GM19238 (cell line): Measurements from ENCODE around the gene ROBO4.
A peak's percentile ranks its signal among the peaks of the same experiment; 100 is the strongest.

ENCODE experiments used
- DNase-seq: peaks from one replicate; pipeline ENCODE4 v3.0.0; 2011; ENCODE audit warnings: low spot score; ENCODE audit not compliant: insufficient read length

ROBO4 gene

DNA sequence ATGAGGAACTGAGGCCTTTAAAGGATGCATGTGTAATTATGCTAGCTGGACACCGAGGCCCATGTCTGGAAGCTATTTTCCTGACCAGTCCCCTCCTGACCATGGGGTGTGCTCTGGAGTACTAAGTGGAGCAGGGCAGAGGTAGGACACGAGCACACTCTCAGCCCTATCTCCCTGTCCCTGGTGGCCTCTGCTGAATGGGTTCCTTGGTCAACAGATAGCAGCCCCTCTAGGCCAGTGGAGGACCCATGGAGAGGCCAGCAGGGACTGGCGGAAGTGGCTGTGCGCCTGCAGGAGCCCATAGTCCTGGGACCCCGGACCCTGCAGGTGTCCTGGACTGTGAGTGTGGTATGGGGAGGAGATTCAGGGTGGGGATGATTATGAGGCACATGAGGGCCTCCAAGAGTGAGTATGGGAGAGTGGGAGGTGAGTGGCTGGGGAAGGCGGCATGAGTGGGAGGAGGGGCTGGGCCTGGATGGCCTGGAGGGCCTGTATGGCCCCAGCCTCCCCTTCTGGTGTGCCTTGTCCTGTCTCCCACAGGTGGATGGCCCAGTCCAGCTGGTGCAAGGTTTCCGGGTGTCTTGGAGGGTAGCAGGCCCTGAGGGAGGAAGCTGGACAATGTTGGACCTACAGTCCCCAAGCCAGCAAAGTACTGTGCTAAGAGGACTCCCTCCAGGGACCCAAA lies 23.0 kb downstream of the ROBO4 start:
- no peak for DNase-seq

GRCh38 chr11:124873951-124874350 lies 23.7 kb downstream of the ROBO4 start:
- no peak for DNase-seq

DNA sequence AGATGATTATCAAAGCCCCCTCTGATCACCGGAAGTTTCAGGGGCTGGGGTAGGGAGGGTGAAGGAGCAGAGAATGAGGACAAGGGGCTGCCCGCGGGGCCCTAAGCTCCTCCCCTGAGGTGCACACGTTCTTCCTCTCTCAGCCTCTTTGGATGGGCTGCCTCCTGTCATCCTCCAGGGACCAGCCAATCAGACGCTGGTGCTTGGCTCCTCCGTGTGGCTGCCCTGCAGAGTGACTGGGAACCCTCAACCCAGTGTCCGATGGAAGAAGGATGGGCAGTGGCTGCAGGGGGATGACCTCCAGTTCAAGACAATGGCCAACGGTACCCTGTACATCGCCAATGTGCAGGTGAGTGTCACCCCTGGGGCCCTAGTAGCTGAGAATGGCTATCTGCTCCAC lies 24.9 kb downstream of the ROBO4 start:
- DNase-seq, result no peak

- no peak for DNase-seq
Measured at GRCh38 chr11:124872280-124872679, 25.4 kb downstream of the ROBO4 start.

DNA sequence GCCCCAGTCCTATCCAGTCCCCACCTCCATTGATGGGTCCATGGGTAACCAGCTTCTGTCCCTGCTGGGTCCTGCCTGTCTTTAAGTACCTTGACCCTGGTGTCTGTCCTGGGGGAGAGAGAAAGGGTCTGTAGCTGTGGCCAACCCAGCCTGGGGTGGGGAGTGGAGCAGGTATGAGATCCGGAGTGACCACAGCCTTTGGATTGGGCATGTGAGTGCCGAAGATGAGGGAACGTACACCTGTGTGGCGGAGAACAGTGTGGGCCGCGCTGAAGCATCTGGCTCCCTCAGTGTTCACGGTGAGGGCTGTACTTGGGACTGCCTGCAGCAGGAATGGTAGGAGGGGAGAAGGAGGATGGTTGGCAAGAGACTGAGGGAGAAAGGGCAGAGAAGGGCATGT lies 27.2 kb downstream of the ROBO4 start:
- no peak for DNase-seq

DNA sequence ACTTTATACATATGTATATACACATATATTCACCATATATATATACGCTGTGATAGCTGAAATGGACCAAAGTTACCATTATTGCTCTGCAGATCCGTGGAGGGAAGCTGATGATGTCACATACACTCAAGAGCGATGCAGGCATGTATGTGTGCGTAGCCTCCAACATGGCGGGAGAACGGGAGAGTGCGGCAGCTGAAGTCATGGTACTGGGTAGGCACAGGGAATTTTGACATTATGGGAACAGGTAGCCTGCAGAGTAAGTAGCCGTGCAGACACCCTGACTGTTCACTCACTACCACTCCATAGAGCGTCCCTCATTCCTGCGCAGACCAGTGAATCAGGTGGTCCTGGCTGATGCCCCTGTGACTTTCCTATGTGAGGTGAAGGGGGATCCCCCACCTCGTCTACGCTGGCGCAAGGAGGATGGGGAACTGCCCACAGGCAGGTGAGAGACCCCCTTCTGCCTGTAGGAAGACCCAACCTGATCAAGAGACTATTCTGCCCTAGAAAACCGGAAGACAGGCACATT lies 27.7 kb downstream of the ROBO4 start:
- no peak for DNase-seq

DNA sequence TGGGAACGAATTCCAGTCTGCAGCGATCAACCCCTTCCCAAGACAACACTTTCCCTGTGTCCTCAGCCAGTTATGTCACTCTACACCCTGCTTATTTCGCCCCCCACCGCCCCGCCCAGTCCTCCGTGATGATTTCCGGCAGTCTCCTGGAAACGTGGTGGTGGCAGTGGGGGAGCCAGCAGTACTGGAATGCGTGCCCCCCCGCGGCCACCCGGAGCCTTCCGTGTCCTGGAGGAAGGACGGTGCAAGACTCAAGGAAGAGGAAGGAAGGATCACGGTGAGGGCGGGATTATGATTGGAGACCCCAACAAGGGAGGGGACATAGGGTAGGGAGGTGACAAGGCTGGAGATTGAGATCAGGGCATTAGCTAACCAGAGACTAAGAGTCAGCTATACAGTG lies 28.3 kb downstream of the ROBO4 start:
- no peak for DNase-seq

DNA sequence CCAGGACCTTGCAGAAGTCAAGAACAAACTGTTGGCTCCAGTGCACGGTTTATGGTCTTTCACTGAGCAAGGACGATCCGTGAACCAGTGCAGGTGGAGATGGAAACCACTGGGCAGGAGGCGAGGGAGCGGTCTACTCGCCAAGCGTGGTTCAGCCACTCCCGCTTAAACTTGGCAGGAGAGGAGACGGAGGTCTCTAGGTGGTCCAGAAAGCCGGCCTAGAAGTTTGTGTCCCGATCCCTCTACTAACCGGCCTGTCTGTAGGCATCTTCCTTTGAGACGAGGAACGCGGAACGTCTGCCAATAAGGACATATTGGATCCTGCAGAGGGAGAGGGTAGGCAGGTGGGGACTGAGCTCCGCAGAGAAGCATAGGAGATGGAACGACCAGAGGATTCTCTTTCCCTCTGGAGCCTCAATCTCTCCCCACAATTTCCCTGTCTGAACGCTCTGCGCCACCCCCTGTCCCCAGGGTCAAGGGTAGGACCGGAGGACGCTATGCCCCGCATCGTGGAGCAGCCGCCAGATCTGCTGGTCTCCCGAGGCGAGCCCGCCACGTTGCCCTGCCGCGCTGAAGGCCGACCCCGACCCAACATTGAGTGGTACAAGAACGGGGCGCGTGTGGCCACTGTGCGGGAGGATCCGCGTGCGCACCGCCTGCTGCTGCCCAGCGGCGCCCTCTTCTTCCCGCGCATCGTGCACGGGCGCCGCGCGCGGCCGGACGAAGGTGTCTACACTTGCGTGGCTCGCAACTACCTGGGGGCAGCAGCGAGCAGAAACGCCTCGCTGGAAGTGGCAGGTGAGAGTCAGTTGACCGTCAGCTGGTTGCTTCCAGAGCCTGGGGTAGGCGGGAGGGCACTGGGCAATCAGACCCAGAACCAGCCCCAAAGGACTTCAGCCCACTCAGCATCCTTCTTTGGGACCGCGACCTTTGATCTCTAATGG lies 29.1 kb downstream of the ROBO4 start:
- DNase-seq, result no peak

DNA sequence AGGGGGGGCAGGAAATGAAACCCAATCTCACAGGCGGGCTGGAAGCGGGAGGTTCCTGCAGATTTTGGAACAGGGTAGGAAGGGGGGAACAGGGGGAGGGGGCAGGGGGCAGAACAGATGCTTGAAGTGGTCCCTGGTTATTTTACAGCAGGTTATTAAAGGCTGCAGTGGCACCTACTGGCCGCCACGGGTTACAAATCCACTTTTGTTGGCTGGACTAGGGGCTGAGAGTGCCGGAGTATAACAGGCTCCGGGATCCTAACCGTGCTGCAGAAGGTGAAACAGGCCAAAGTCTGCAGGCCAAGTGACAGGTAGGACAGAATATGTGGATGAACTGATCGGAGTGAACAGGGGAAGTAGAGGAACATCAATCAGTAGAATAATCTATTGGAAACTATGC lies 30.0 kb downstream of the ROBO4 start:
- peak; percentile 45 for DNase-seq

GRCh38 chr11:124865902-124866851 lies 31.5 kb downstream of the ROBO4 start:
- DNase-seq, result peak; percentile 55

DNA sequence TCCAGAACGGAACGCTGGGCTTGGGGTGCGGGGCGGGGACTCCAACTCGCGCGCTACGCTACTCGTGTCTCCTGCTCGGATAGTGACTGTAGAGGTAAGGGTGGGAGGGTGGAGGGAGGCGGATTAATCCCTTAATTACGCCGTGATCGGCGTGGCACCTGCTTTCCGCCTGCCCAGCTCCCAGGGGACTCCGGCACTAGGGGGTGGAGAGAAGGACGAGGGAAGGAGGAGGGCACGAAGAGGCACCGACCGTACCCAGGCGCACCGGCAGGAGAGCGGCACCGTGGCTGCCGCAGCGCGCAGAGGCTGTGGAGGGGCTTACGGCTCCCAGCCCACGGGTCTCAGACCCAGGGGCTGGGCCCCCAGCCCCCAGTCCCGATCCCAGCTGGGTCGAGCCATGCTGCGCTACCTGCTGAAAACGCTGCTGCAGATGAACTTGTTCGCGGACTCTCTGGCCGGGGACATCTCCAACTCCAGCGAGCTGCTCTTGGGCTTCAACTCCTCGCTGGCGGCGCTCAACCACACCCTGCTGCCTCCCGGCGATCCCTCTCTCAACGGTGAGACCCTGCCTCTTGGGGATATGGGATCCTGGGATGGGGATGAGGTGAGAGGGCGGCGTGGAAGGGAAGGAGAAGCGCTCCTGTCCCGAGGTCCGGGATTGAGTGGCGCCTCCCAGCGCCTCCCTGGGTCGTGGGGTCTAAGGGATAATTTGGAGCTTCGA lies 32.3 kb downstream of the ROBO4 start, which contains the start of gene ROBO3:
Gene ROBO3, plus strand, starts transcription at position 252 of the 721 bp plus-strand sequence. Its CDS starts 146 bp downstream, at position 398.
- DNase-seq, result no peak

GRCh38 chr11:124864892-124865180 lies 32.8 kb downstream of the ROBO4 start:
- DNase-seq, result no peak

- DNase-seq, result no peak
Measured at GRCh38 chr11:124864176-124864891, 33.3 kb downstream of the ROBO4 start.

- no peak for DNase-seq
Measured at GRCh38 chr11:124863826-124864165, 33.9 kb downstream of the ROBO4 start.

DNA sequence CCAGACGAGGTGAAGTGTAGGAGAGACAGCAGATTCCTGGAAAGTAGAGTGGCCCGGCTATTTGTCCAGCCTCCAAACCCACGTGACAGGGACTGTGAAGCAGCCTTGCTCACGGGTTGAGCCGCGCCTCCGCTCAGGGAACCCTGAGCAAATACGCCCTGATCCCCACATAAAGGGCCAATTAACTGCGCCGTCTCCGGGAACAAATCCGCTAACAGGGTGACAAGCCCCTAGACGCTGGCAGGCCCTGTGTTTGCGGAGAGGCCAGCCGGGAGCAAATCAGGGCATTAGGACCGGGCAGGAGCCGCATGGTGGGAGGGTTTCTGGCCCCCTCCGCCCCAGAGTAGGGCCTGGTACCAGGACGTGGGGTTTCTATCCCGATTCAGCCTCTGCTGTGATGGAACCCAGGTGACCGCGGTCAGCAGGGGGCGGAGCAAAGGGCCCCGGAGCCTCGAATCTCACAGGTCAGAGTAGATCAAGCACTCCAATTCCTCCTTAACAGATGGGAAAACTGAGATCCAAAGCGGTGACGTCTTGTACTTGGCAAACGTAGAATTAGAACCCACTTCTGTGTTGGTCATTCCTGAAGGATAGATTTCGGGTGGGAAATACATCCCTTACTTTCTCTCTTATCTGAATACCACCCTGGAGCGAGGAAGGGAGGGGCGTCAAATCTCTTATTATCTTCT lies 34.4 kb downstream of the ROBO4 start:
- no peak for DNase-seq

DNA sequence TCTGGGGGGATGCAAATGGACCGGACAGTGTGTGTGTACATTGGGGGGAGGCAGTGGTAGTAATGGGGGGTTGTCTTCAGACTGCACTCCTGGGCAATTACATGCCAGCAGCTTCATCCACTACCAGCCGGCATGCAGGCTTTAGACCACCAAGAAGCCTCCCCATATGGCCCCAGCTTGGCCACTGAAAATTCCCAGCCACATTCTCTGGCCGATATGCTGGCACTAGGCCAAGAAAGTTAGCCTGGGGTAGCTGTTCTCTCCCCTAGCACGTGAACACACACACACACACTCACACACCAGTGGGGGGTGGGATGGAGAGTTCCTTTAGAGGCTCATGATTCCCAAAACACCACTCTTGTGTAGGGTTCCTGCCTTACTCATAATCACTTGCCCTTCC lies 36.0 kb downstream of the ROBO4 start:
- DNase-seq, result no peak

DNA sequence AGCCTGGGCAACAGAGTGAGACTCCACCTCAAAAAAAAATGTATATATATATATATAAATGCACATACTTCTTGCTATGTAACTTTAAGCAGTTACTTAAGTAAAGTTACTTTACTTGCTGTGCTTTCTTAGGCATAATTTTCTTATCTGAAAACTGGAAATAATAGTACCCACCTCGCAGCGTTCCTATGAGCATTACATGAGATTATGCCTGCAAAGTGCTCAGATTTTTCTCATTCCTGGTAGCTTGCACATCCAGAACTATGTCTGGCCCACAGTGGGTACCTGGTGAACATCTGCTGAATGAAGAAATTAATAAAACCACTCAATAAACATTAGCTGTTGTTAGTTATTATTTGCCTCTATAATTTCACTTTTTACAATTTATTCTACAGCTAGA lies 38.5 kb downstream of the ROBO4 start:
- no peak for DNase-seq

GRCh38 chr11:124846070-124846673 lies 51.5 kb downstream of the ROBO4 start:
- no peak for DNase-seq

GRCh38 chr11:124844664-124845079 lies 53.0 kb downstream of the ROBO4 start:
- DNase-seq, result no peak
